K562 (cell line): ENCODE results near the gene AGBL1. TPM values are rescaled to one million over a fixed set of nuclear protein-coding genes. Genes with fewer than 3 reads are reported as not detected.

Experiments
- ATAC-seq: fragments of 200-7000 bp; cut with Tn5 transposase; 3 replicates; pipeline ENCODE4 v1.9.1; 2020; ENCODE audit warnings: moderate library complexity
- BruUV-seq: library from RNA; stranded (reverse); fragments of 400-500 nt; replicated peaks from 2 replicates; lab custom pipeline; 2021; lab: Mats Ljungman, UMichigan
- CTCF ChIA-PET: fragments of 300-600 bp; formaldehyde crosslinking; extraction: SDS; loops from one replicate; lab custom pipeline; 2021; ENCODE audit warnings: low intra/inter-chr PET ratio; lab: Yijun Ruan, JAX
- POLR2A ChIA-PET: fragments of 300-600, 350-650 bp; sonication (Branson Sonifier 250); formaldehyde crosslinking; extraction: SDS; loops from one replicate; lab custom pipeline; 2021; ENCODE audit warnings: antibody characterized with exemption, inconsistent platforms; lab: Yijun Ruan, JAX
- DNase-seq, 4 experiments: peaks; one replicate each; pipeline versions ENCODE4 v3.0.0 to v3.0.0-alpha.2; 2011 to 2018; ENCODE audit warnings: low spot score in 3 of 4, mixed read lengths in 3 of 4; ENCODE audit errors: extremely low read depth in 1 of 4
- FAIRE-seq: peaks from 2 replicates; lab custom pipeline; 2011; peaks lifted over from hg19 to GRCh38; lab: Jason Lieb, UNC
- H2AFZ ChIP-seq: 2 replicates; pipeline ENCODE4 v1.6.0; 2011; ENCODE audit warnings: low read depth, low read length, control low read depth, inconsistent platforms
- H3K27ac ChIP-seq: fragments of 200-600 bp; 3 replicates; pipeline ENCODE4 v1.8.0; 2011; ENCODE audit warnings: low read depth, mild to moderate bottlenecking, control low read depth, inconsistent platforms, low read length, moderate library complexity, mixed read lengths; ENCODE audit errors: extremely low read depth
- H3K27me3 ChIP-seq, 2 experiments: fragments of 300-600 bp in 1 of 2; 2 replicates in 1 of 2; 3 replicates in 1 of 2; pipeline versions ENCODE4 v1.6.0 to v1.8.0; 2011; ENCODE audit warnings: inconsistent platforms in 2 of 2, low read length in 2 of 2, mild to moderate bottlenecking in 1 of 2, mixed read lengths in 1 of 2, moderate library complexity in 1 of 2; ENCODE audit not compliant: control insufficient read depth in 2 of 2, insufficient read depth in 2 of 2
- H3K36me3 ChIP-seq: fragments of 300-600 bp; 3 replicates; pipeline ENCODE4 v1.8.0; 2011; ENCODE audit warnings: mild to moderate bottlenecking, low read length, inconsistent platforms; ENCODE audit not compliant: control insufficient read depth, insufficient read depth
- H3K4me1 ChIP-seq, 2 experiments: fragments of 200-600 bp in 1 of 2; replicated peaks in 1 of 2; 2 replicates in 1 of 2; 3 replicates in 1 of 2; pipeline versions ENCODE4 v1.5.1 to v1.8.0; 2011; ENCODE audit warnings: inconsistent platforms in 2 of 2, low read length in 2 of 2, mild to moderate bottlenecking in 1 of 2, mixed read lengths in 1 of 2, moderate library complexity in 1 of 2; ENCODE audit not compliant: control insufficient read depth in 2 of 2, insufficient read depth in 2 of 2
- H3K4me2 ChIP-seq: 2 replicates; pipeline ENCODE4 v1.6.1; 2011; ENCODE audit warnings: low read length, control low read depth, inconsistent platforms, mixed read lengths; ENCODE audit not compliant: insufficient read depth
- H3K4me3 ChIP-seq: fragments of 200-600 bp; sonication (generic), shearing (Covaris generic); 2 replicates; pipeline ENCODE4 v1.5.1; 2016; ENCODE audit warnings: control low read depth, inconsistent platforms
- H3K79me2 ChIP-seq: fragments of 200-600 bp; 3 replicates; pipeline ENCODE4 v1.8.0; 2011; ENCODE audit warnings: low read length, inconsistent platforms; ENCODE audit not compliant: control insufficient read depth, insufficient read depth
- H3K9ac ChIP-seq, 2 experiments: 2 replicates each; pipeline versions ENCODE4 v1.6.0 to v1.6.1; 2011; ENCODE audit warnings: low read depth in 2 of 2, low read length in 2 of 2, control low read depth in 1 of 2, inconsistent platforms in 1 of 2, mild to moderate bottlenecking in 1 of 2, mixed read lengths in 1 of 2; ENCODE audit not compliant: insufficient read depth in 1 of 2
- H3K9me1 ChIP-seq: one replicate; pipeline ENCODE4 v1.6.0; 2011; ENCODE audit warnings: inconsistent platforms, mild to moderate bottlenecking, low read length, moderate library complexity; ENCODE audit not compliant: control insufficient read depth, insufficient read depth
- H3K9me3 ChIP-seq: replicated peaks from 2 replicates; pipeline ENCODE4 v1.5.1; 2011; ENCODE audit warnings: low read depth, low read length, inconsistent platforms; ENCODE audit not compliant: control insufficient read depth, insufficient read depth
- H4K20me1 ChIP-seq: replicated peaks from 2 replicates; pipeline ENCODE4 v1.6.1; 2011; ENCODE audit warnings: low read length, inconsistent platforms, mixed read lengths; ENCODE audit not compliant: control insufficient read depth, insufficient read depth
- HNRNPL ChIP-seq: fragments of 200-400 bp; formaldehyde crosslinking; IDR thresholded peaks from 2 replicates; pipeline ENCODE4 v1.6.1; 2017; ENCODE audit warnings: low read depth, mild to moderate bottlenecking, low read length
- in situ Hi-C: fragments of 300-500 bp; cut with MboI; formaldehyde crosslinking; loops from 4 replicates; pipeline ENCODE4 v1.15.0; 2018; ENCODE audit warnings: inconsistent platforms, mixed read lengths
- intact Hi-C: fragments of 100-400 bp; cut with micrococcal nuclease; formaldehyde crosslinking; loops from 2 replicates; pipeline ENCODE4 v1.14.2; 2022
- polyA plus RNA-seq, 8 experiments: library from polyadenylated mRNA; depleted of rRNA in 4 of 8; stranded (reverse) in 5 of 8; unstranded in 3 of 8; fragments of >200 nt; fragmentation: Nextera tagmentation in 2 of 8; fragmentation: Illumina TruSeq in 1 of 8; extraction: Ambion mirVana in 2 of 8; extraction: Trizol in 1 of 8; gene quantifications; 2 replicates each; pipeline versions ENCODE4 v1.2.1 to v1.2.3, GENCODE V29; 2011 to 2014; ENCODE audit warnings: inconsistent platforms in 1 of 8, missing spikeins in 1 of 8
- total RNA-seq, 7 experiments: library from RNA; depleted of rRNA in 6 of 7; stranded (reverse); fragments of >200 nt in 6 of 7; fragmentation: Illumina TruSeq in 2 of 7; extraction: Trizol in 2 of 7; gene quantifications; 2 replicates each; pipeline versions ENCODE4 v1.2.1 to v1.2.3, GENCODE V29; 2011 to 2021; ENCODE audit warnings: low replicate concordance in 1 of 7
- TF ChIP-seq, protein P1 (sequence below), 2 experiments: fragments of 450-650 bp; formaldehyde crosslinking in 1 of 2; IDR thresholded peaks; 2 replicates each; pipeline versions ENCODE4 v1.4.0 to v1.6.1; 2014 to 2020; ENCODE audit warnings: mild to moderate bottlenecking in 2 of 2, borderline replicate concordance in 1 of 2, low read depth in 1 of 2

AGBL1 gene
- total and polyA plus RNA-seq, 9 of the 15 experiments (the other 6 are each of a cell fraction or from before 2014, with no cell fraction given): not detected

DNA sequence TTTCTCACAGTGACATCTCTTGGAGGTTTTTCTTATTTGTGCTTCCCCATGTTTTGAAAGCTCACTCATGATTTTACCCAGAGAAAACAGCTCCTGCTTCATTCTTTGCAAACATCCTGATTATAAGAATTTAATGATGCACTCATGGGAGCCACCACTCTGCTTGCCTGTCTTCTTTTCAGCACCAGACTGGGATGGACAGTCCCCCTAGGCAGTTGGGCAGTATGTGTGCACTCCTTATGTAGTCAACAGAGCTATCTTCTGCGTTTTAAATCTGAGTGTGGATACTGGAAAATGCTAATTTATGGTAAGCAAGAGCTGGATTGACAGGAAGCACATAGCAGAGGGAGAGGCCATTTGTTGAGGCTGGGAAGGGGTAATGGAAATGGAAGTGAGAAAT is 276.1 kb downstream of the AGBL1 start (continued):
- TF ChIP-seq, protein P1, sequence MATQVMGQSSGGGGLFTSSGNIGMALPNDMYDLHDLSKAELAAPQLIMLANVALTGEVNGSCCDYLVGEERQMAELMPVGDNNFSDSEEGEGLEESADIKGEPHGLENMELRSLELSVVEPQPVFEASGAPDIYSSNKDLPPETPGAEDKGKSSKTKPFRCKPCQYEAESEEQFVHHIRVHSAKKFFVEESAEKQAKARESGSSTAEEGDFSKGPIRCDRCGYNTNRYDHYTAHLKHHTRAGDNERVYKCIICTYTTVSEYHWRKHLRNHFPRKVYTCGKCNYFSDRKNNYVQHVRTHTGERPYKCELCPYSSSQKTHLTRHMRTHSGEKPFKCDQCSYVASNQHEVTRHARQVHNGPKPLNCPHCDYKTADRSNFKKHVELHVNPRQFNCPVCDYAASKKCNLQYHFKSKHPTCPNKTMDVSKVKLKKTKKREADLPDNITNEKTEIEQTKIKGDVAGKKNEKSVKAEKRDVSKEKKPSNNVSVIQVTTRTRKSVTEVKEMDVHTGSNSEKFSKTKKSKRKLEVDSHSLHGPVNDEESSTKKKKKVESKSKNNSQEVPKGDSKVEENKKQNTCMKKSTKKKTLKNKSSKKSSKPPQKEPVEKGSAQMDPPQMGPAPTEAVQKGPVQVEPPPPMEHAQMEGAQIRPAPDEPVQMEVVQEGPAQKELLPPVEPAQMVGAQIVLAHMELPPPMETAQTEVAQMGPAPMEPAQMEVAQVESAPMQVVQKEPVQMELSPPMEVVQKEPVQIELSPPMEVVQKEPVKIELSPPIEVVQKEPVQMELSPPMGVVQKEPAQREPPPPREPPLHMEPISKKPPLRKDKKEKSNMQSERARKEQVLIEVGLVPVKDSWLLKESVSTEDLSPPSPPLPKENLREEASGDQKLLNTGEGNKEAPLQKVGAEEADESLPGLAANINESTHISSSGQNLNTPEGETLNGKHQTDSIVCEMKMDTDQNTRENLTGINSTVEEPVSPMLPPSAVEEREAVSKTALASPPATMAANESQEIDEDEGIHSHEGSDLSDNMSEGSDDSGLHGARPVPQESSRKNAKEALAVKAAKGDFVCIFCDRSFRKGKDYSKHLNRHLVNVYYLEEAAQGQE (IDR thresholded peaks at IDR 0.05; ENCODE audit: borderline replicate concordance): 0 out of 2 replicates have a peak, but pooled peaks have one; percentile 7
- TF ChIP-seq, protein P1 (CRISPR knock-in tag; IDR thresholded peaks at IDR 0.05; ENCODE audit: low read depth): no peak

DNA sequence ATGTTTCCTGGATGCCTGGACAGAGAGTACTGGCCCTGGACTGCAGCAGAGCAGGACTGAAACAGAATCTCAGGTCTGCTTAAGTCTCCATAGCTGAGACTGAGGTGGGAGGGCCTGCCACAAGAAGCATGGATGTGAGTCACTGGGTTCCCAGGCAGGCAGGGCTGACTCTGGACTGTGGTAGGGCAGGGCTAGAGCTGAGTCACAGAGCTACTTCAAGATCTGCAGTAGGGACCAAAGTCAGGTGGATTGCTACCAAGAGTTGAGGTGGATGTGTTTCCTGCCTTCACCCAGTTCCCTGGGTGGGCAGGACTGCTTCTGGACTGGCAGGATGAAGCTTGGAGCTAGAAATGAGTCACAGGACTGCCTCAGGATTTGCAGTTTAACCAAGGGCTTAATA is 282.9 kb downstream of the AGBL1 start:
- no peaks in the 10 kb centered on the region for H4K20me1 ChIP-seq
- no peak overlapping the region for H2AFZ ChIP-seq
- H3K9ac ChIP-seq: no peak overlapping the region
- intact Hi-C loops: no loop called here
- no peaks in the 10 kb centered on the region for H3K79me2 ChIP-seq
- TF ChIP-seq HNRNPL: no peak
- no peak for FAIRE-seq
- BruUV-seq: no TSS peak
- H3K4me3 ChIP-seq: no peak overlapping the region
- ChIA-PET CTCF (no interaction called here), POLR2A (no interaction called here)
- ATAC-seq: no peak
- H3K4me2 ChIP-seq: no peak overlapping the region
- H3K27ac ChIP-seq: no peak overlapping the region
- DNase-seq: no peak
- H3K4me1 ChIP-seq: no peaks in the 10 kb centered on the region
- no peaks in the 10 kb centered on the region for H3K27me3 ChIP-seq
- H3K9me1 ChIP-seq: no peaks in the 10 kb centered on the region
- in situ Hi-C loops: no loop called here
- no peaks in the 10 kb centered on the region for H3K9me3 ChIP-seq
- no peaks in the 10 kb centered on the region for H3K36me3 ChIP-seq
